HCT116 (cell line): ENCODE data around the gene GIT1. TPM values are rescaled to one million over a fixed set of nuclear protein-coding genes. Genes with fewer than 3 reads are reported as not detected.

ENCODE experiments used
- ATAC-seq: fragments of 200-7000 bp; cut with Tn5 transposase; 2 replicates; pipeline ENCODE4 v1.9.1; 2020; ENCODE audit warnings: mild to moderate bottlenecking, moderate library complexity
- BruUV-seq: library from RNA; stranded (reverse); fragments of 400-500 nt; replicated peaks from 2 replicates; lab custom pipeline; 2021; lab: Mats Ljungman, UMichigan
- CTCF ChIA-PET: fragments of 300-600 bp; sonication (Branson Sonifier 250); formaldehyde crosslinking; loops from one replicate; lab custom pipeline; 2021; ENCODE audit warnings: antibody characterized with exemption; lab: Charles Lee
- POLR2A ChIA-PET: fragments of 300-600, 350-600 bp; sonication (Branson Sonifier 250); formaldehyde crosslinking; loops from one replicate; lab custom pipeline; 2021; ENCODE audit warnings: antibody characterized with exemption; lab: Charles Lee
- RAD21 ChIA-PET, 2 experiments: fragments of 300-600 bp; sonication (Branson Sonifier 250); formaldehyde crosslinking; loops; one replicate each; lab custom pipeline; 2023; ENCODE audit warnings: low total read pairs in 2 of 2; ENCODE audit not compliant: uncharacterized antibody in 2 of 2, unreplicated experiment in 2 of 2, low non-redundant PET in 1 of 2; lab: Charles Lee
- DNase-seq: peaks from one replicate; pipeline ENCODE4 v3.0.0-alpha.2; 2010; ENCODE audit warnings: low read depth, low spot score
- H2AFZ ChIP-seq: fragments of 200-600 bp; shearing (Covaris generic), sonication (generic); 2 replicates; pipeline ENCODE4 v1.6.1; 2017; ENCODE audit warnings: low read depth, mixed run types, mixed read lengths, antibody characterized with exemption, low read length; ENCODE audit not compliant: poor library complexity, severe bottlenecking
- H3K27ac ChIP-seq: 2 replicates; pipeline ENCODE4 v1.5.1; 2012; ENCODE audit warnings: low read depth, low read length
- H3K27me3 ChIP-seq: fragments of 200-600 bp; sonication (generic); 2 replicates; pipeline ENCODE4 v1.6.1; 2016; ENCODE audit warnings: mixed run types, low read length, mixed read lengths; ENCODE audit not compliant: insufficient read depth
- H3K36me3 ChIP-seq, 2 experiments: fragments of 200-500 bp in 1 of 2; fragments of 200-600 bp in 1 of 2; sonication (Bioruptor generic) in 1 of 2; sonication (generic) in 1 of 2; 2 replicates each; pipeline versions ENCODE4 v1.5.1 to v1.6.1; 2014 to 2016; ENCODE audit warnings: low read length in 2 of 2, inconsistent platforms in 1 of 2, mixed read lengths in 1 of 2, mixed run types in 1 of 2; ENCODE audit not compliant: insufficient read depth in 2 of 2, control insufficient read depth in 1 of 2
- H3K4me1 ChIP-seq, 2 experiments: fragments of 200-600 bp in 1 of 2; sonication (generic) in 1 of 2; 2 replicates each; pipeline versions ENCODE4 v1.5.1 to v1.6.1; 2012 to 2017; ENCODE audit warnings: low read length in 2 of 2, inconsistent platforms in 1 of 2, mild to moderate bottlenecking in 1 of 2, mixed read lengths in 1 of 2, mixed run types in 1 of 2, moderate library complexity in 1 of 2; ENCODE audit not compliant: insufficient read depth in 2 of 2, control insufficient read depth in 1 of 2
- H3K4me2 ChIP-seq: fragments of 200-600 bp; sonication (generic); 2 replicates; pipeline ENCODE4 v1.6.1; 2017; ENCODE audit warnings: mixed run types, low read length, mixed read lengths
- H3K4me3 ChIP-seq, 2 experiments: fragments of 200-600 bp in 1 of 2; sonication (generic) in 1 of 2; replicated peaks in 1 of 2; 2 replicates each; pipeline ENCODE4 v1.5.1; 2011 to 2016; ENCODE audit warnings: low read length in 2 of 2, control low read depth in 1 of 2, low read depth in 1 of 2, mild to moderate bottlenecking in 1 of 2, mixed read lengths in 1 of 2, mixed run types in 1 of 2
- H3K79me2 ChIP-seq: fragments of 200-600 bp; sonication (generic); 2 replicates; pipeline ENCODE4 v1.6.1; 2017; ENCODE audit warnings: mild to moderate bottlenecking, mixed run types, low read length, moderate library complexity, mixed read lengths; ENCODE audit not compliant: insufficient read depth
- H3K9ac ChIP-seq: fragments of 200-600 bp; sonication (generic); 2 replicates; pipeline ENCODE4 v1.6.1; 2016; ENCODE audit warnings: low read length, mixed read lengths
- H3K9me2 ChIP-seq: fragments of 200-600 bp; sonication (generic), shearing (Covaris generic); 2 replicates; pipeline ENCODE4 v1.6.1; 2017; ENCODE audit warnings: mixed run types, mild to moderate bottlenecking, moderate library complexity; ENCODE audit not compliant: insufficient read depth
- H3K9me3 ChIP-seq, 2 experiments: fragments of 200-500 bp in 1 of 2; fragments of 200-600 bp in 1 of 2; sonication (Bioruptor generic) in 1 of 2; sonication (generic) in 1 of 2; 2 replicates each; pipeline ENCODE4 v1.6.1; 2014 to 2017; ENCODE audit warnings: low read length in 2 of 2, mixed read lengths in 2 of 2, inconsistent platforms in 1 of 2, low read depth in 1 of 2, mild to moderate bottlenecking in 1 of 2, mixed run types in 1 of 2, moderate library complexity in 1 of 2; ENCODE audit not compliant: control insufficient read depth in 1 of 2, insufficient read depth in 1 of 2
- H4K20me1 ChIP-seq: fragments of 200-600 bp; sonication (generic), shearing (Covaris generic); 2 replicates; pipeline ENCODE4 v1.6.1; 2017; ENCODE audit warnings: mixed run types, mild to moderate bottlenecking, moderate library complexity; ENCODE audit not compliant: insufficient read depth
- CBX3 ChIP-seq: IDR thresholded peaks from 2 replicates; pipeline ENCODE4 v1.6.1; 2012; ENCODE audit warnings: low read depth
- EGR1 ChIP-seq: IDR thresholded peaks from 2 replicates; pipeline ENCODE4 v1.6.1; 2012; ENCODE audit warnings: low read depth
- EZH2 ChIP-seq: fragments of 200-600 bp; sonication (generic); IDR thresholded peaks from 2 replicates; pipeline ENCODE4 v1.6.1; 2017; ENCODE audit warnings: antibody characterized with exemption, mixed run types
- POLR2A ChIP-seq: IDR thresholded peaks from 2 replicates; pipeline ENCODE4 v1.7.0; 2011; ENCODE audit warnings: borderline replicate concordance; ENCODE audit not compliant: insufficient read depth, insufficient read length; ENCODE audit errors: extremely low read depth
- POLR2AphosphoS5 ChIP-seq: IDR thresholded peaks from 2 replicates; pipeline ENCODE4 v1.6.1; 2011; ENCODE audit warnings: mild to moderate bottlenecking, low read depth, low read length, moderate library complexity
- SIN3A ChIP-seq: IDR thresholded peaks from 2 replicates; pipeline ENCODE4 v1.6.1; 2012; ENCODE audit warnings: low read depth
- SP1 ChIP-seq: IDR thresholded peaks from 2 replicates; pipeline ENCODE4 v1.6.1; 2012; ENCODE audit warnings: low read depth
- YY1 ChIP-seq: IDR thresholded peaks from 2 replicates; pipeline ENCODE4 v1.6.1; 2011; ENCODE audit warnings: low read length, low read depth, moderate library complexity, mild to moderate bottlenecking; ENCODE audit not compliant: insufficient replicate concordance; ENCODE audit errors: extremely low read depth
- ZFX ChIP-seq: fragments of 450-650 bp; IDR thresholded peaks from 2 replicates; pipeline ENCODE4 v1.6.1; 2017
- ZNF274 ChIP-seq: fragments of 200-500 bp; sonication (Bioruptor generic); IDR thresholded peaks from 2 replicates; pipeline ENCODE4 v1.6.1; 2014; ENCODE audit warnings: mild to moderate bottlenecking, low read depth, low read length, inconsistent platforms
- intact Hi-C: fragments of 100-400 bp; cut with micrococcal nuclease; formaldehyde crosslinking; loops from 2 replicates; pipeline ENCODE4 v1.10.0; 2022
- total RNA-seq: library from RNA; stranded (reverse); gene quantifications from one replicate; pipeline ENCODE4 v1.2.1, GENCODE V29; 2021; ENCODE audit not compliant: unreplicated experiment
- TF ChIP-seq, protein P1 (sequence below): IDR thresholded peaks from 2 replicates; pipeline ENCODE4 v1.6.1; 2011; ENCODE audit warnings: mild to moderate bottlenecking, low read length, moderate library complexity; ENCODE audit not compliant: insufficient replicate concordance; ENCODE audit errors: extremely low read depth

The GIT1 gene
- total RNA-seq, 1 experiment from 2014 or later = 76.5 TPM

DNA sequence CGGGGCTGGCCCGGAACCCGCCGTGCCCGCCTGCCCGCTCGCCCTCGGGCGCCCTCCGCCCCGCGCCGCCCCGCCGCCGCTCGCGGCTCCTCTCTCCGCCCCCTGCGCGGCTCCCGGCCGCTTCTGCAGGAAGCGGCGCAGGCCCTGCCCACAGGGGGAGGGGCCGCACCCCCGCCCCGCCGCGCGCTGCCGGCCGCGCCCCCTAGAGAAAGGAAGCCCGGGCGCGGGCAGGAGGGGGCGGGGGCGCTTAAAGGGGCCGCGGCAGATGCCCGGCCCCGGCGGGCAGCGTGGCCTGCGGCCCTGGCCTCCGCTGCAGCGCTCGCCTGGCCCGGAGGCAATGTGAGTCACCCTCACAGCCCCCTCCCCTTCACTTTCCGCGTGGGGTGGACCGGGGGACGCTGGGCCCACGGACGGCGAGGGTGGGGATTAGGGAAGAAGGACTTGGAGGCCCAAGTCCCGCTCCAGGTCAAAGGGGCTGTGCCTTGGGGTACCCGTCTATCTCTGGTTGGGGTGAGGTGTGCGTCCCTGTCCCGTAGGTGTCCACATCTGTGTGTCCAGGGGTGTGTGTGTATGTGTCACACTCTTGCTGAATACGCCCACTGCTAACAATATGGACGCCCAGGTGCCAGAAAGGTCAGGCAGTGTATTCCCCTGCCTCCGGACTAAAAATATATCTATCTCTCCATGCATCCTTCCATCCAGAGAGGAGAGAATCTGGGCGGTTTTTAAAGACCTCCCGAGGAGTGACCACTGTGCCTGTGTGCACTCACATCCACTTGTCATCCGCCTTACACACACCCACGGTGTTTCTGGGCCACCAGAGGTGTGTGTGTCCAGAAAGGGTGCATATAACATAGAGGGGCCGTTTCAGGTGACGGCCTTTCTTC lies at the start of gene GIT1 (continued):
- TF ChIP-seq, protein P1, sequence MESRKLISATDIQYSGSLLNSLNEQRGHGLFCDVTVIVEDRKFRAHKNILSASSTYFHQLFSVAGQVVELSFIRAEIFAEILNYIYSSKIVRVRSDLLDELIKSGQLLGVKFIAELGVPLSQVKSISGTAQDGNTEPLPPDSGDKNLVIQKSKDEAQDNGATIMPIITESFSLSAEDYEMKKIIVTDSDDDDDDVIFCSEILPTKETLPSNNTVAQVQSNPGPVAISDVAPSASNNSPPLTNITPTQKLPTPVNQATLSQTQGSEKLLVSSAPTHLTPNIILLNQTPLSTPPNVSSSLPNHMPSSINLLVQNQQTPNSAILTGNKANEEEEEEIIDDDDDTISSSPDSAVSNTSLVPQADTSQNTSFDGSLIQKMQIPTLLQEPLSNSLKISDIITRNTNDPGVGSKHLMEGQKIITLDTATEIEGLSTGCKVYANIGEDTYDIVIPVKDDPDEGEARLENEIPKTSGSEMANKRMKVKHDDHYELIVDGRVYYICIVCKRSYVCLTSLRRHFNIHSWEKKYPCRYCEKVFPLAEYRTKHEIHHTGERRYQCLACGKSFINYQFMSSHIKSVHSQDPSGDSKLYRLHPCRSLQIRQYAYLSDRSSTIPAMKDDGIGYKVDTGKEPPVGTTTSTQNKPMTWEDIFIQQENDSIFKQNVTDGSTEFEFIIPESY = no peak
- TF ChIP-seq POLR2A (peak; percentile 23), POLR2AphosphoS5 (peak; percentile 71)

DNA sequence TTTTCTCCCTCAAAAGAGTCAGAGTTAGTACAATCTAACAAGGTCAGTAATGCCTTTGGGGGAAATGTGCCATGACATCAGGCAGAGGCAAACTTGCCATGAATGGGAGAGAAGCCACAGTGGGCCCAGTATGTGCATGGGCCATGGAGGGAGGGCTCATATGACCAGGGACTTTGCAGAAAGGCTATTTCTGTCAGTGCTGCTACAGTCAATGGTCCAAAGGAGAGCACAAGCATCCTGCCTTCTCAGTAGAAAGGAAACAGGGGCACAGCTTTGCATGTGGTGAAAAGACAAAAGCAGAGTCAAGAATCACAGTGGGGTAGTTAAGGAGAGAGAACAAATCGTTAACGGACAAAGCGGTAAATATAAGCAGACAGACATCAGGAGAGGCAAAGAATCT lies 44.4 kb upstream of the GIT1 start:
- no peaks in the 10 kb centered on the region for H3K79me2 ChIP-seq
- ATAC-seq (no peak), DNase-seq (no peak)
- H3K27ac ChIP-seq = no peak overlapping the region
- H3K4me3 ChIP-seq = no peak overlapping the region
- peaks cover 0 to 2% of the 10 kb centered on the region in 2 experiments; a peak in 1 of 4 replicates for H3K36me3 ChIP-seq
- TF ChIP-seq CBX3 = no peak
- TF ChIP-seq YY1 = no peak
- no peak for TF ChIP-seq POLR2A
- TF ChIP-seq SP1 = no peak
- TF ChIP-seq SIN3A = no peak
- TF ChIP-seq, protein P1 = no peak
- no peak for TF ChIP-seq EZH2
- no peak for TF ChIP-seq ZFX
- no peak for TF ChIP-seq ZNF274
- no peak for TF ChIP-seq EGR1
- CTCF ChIA-PET = no interaction called here
- H3K4me2 ChIP-seq = no peak overlapping the region
- H2AFZ ChIP-seq = no peak overlapping the region
- no TSS peak for BruUV-seq
- no peaks in the 10 kb centered on the region for H4K20me1 ChIP-seq
- intact Hi-C loops = no loop called here
- RAD21 ChIA-PET = no interaction called here
- POLR2A ChIA-PET = no interaction called here
- H3K4me1 ChIP-seq = peaks cover 4 to 5% of the 10 kb centered on the region in 2 experiments
- no peaks in the 10 kb centered on the region for H3K27me3 ChIP-seq
- no peak overlapping the region for H3K9ac ChIP-seq
- no peaks in the 10 kb centered on the region for H3K9me3 ChIP-seq
- H3K9me2 ChIP-seq = no peaks in the 10 kb centered on the region
